VCaP (cell line): Measurements from ENCODE around the gene RPUSD2.

Experiments used
- H3K27ac ChIP-seq: fragments of 450-650 bp; 2 replicates; pipeline ENCODE4 v1.5.1; 2017
- TF ChIP-seq, protein P1 (sequence below): fragments of 450-650 bp; conservative IDR thresholded peaks from 2 replicates; pipeline ENCODE4 v1.5.1; 2017; ENCODE audit warnings: mild to moderate bottlenecking, moderate library complexity

Gene RPUSD2

DNA sequence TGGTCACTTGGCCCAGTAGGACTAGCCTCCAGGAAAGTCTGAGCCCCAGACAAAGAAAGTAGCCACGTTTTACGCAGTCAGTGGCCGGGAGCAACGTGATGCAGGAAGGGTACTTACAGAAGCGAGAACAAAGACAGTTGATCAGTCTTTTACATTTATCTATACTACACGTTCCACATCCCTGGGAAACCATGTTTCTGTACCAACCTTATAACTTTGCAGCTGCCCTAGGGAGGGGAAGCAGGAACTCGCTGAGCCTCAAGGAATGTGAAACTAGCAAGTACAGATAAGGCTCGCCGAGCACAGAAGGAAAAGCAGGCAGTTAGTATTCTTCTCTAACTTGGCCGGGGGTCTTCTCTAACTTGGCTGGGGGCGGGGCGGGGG lies 21.6 kb downstream of the RPUSD2 start:
- H3K27ac ChIP-seq = no peak overlapping the region
- TF ChIP-seq, protein P1, sequence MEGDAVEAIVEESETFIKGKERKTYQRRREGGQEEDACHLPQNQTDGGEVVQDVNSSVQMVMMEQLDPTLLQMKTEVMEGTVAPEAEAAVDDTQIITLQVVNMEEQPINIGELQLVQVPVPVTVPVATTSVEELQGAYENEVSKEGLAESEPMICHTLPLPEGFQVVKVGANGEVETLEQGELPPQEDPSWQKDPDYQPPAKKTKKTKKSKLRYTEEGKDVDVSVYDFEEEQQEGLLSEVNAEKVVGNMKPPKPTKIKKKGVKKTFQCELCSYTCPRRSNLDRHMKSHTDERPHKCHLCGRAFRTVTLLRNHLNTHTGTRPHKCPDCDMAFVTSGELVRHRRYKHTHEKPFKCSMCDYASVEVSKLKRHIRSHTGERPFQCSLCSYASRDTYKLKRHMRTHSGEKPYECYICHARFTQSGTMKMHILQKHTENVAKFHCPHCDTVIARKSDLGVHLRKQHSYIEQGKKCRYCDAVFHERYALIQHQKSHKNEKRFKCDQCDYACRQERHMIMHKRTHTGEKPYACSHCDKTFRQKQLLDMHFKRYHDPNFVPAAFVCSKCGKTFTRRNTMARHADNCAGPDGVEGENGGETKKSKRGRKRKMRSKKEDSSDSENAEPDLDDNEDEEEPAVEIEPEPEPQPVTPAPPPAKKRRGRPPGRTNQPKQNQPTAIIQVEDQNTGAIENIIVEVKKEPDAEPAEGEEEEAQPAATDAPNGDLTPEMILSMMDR = no peak

DNA sequence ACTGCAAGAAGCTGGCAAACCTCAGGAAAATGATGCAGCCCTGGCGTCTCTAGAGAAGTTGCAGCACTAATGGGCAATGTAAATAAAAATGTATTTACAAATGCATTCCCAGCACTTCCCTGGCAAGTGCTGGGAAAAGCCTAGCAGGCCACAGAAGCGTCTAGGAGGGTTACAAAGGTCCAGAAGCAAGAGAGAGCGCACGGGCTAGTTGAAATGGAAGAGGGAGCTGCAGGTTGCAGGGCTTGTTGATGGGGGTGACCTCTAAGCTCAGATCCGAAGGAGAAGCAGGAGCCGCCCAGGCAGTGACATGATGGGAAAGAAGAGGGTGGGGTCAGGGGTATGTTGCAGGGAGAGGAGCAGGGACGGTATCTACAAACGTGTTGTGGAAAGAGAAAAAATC lies 22.3 kb downstream of the RPUSD2 start:
- TF ChIP-seq, protein P1 = no peak
- no peak overlapping the region for H3K27ac ChIP-seq

- TF ChIP-seq, protein P1 = no peak
- peak overlapping the region; percentile 88; the same call in 1 of the 2 replicates for H3K27ac ChIP-seq
These were observed 24.1 kb downstream of the RPUSD2 start for GRCh38 chr15:40593165-40593564.

DNA sequence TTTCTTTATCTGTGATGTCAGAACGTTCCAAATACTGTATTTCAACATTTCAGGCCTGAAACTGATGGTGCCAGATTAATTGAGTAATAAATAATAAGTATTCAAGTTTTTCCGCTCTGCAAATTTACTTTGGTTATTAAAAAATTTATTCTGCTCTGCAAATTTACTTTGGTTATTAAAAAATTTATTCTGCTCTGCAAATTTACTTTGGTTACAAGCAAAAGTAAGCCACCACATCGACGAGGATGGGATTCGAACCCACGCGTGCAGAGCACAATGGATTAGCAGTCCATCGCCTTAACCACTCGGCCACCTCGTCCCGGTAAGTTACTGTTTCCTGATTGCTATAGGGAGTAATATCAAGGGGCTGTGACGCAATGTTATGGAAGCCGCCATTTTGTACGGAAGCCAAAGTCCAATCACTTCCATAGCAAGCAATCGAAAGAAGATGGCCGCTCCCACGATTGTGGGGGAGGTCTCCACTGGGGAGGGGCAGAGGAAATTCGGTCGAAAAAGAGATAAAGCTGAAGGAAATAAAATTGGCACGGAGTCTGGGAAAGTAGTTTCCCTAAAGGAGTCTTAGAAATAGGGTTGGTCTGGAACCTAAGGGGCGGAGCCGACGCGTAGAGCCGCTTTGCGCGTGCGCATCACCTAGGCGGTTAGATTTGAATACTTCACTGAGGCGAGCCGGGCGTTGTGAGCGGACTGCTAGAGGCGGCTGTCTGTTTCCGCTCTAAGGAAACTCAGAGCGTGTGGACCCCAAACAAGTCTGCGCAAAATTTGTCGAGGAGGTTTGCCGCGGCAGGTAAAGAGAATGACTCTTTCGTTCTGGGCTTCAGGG lies 24.7 kb downstream of the RPUSD2 start, which contains the start of gene KNL1:
Gene KNL1, plus strand, starts transcription at position 662 of the 841 bp plus-strand sequence. CDS start 8,683 bp downstream, outside the sequence.
- TF ChIP-seq, protein P1 = no peak
- peak within 1 kb of the TSS; percentile 88 for H3K27ac ChIP-seq

DNA sequence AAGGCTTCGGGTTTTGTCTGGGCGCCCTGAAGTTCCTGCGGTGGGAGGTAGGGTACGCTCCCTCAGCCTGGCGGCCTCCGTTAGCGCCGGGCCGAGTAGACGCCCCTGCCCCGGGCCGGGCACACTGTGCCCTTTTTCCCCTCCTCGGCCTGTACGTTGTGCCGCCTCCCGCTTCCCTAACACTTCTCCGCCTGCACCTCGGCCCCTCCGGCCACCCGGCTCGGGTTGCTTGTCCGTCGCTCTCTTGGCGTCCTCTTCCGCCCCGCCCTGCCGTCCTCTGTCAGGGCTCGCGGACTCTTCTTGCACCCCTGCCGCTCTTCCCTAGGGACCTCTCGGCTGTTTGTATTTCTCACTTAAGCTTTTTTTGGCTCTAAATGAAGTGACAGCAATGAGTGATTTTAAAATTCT lies 25.3 kb downstream of the RPUSD2 start:
- TF ChIP-seq, protein P1 = peak; percentile 22
- H3K27ac ChIP-seq = peak overlapping the region; percentile 88

DNA sequence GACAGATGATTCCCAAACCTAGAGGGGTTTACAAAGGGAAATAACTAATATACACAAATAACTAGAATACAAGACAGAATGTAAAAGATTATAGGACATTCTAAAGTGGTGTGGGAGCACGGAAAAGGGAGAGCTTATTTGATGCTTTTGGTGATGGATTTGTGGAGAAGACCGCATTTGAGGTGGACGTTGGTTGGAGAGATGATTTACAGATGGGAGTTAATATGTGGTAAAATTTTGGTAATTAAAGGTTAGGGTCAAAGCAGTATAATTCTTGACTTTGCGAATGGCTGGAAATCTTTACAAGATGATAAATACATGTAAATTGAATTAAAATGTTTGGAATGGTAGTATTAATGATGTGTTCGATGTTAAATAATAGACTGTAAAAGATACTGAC lies 26.1 kb downstream of the RPUSD2 start:
- TF ChIP-seq, protein P1 = no peak

GRCh38 chr15:40595773-40596172 lies 26.7 kb downstream of the RPUSD2 start:
- peak overlapping the region; percentile 88 for H3K27ac ChIP-seq
- TF ChIP-seq, protein P1 = no peak

More for the DNA sequence above, 26.1 kb downstream of the RPUSD2 start:
- peak overlapping the region; percentile 88 for H3K27ac ChIP-seq
